Measurements from ENCODE around the gene EEF1AKMT1.

Gene EEF1AKMT1

DNA sequence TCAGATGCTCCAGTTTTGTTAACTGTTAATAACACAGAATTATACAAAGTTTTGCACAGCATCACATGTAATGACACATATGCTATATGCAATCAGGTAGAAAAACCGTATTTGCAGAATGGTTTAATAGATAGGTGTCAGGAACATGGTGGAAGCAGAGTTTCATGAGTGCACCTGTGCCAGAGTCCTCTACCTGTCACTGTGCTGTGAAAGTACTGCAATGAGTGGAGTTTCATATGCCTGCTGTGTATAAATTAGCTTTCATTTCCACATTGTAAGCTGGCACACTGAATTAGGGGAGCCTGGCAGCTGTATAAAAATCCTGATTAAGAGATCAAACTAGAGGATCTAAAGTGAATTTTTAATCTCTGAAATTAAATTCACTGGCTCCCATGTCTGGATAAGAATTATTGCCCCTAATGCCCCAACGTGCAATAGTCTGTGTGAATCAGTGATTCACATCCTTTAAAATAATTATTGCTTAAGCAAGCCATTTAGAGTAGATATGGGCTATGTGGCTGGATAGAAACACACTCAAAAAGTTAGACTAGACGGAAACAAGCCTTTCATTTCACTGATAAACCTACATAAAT is 8.5 kb upstream of the EEF1AKMT1 start:
- POLR2A ChIA-PET = no interaction called here
- no peak for DNase-seq (ENCODE audit: low read depth, low spot score)
- H3K4me3 ChIP-seq (ENCODE audit: low read depth, low read length) = no peak overlapping the region
- TF ChIP-seq CTCF (IDR thresholded peaks at IDR 0.05; ENCODE audit: insufficient read depth, low read length, missing control alignments) = no peak
- CTCF ChIA-PET = interaction anchor here (0.6 kb wide), 1 partner anchor 28 kb away, joined by 3 read pairs; no protein-coding TSS in a partner anchor

GRCh38 chr13:20780317-20780716 is 6.6 kb upstream of the EEF1AKMT1 start:
- POLR2A ChIA-PET = no interaction called here
- no peak overlapping the region for H3K4me3 ChIP-seq (ENCODE audit: low read depth, low read length)

GRCh38 chr13:20779405-20779804 is 5.6 kb upstream of the EEF1AKMT1 start:
- POLR2A ChIA-PET = no interaction called here
- CTCF ChIA-PET = interaction anchor here (0.8 kb wide), 1 partner anchor 136 kb away, joined by 3 read pairs; no protein-coding TSS in a partner anchor
- no peak overlapping the region for H3K4me3 ChIP-seq (ENCODE audit: low read depth, low read length)
- no peak for TF ChIP-seq CTCF (IDR thresholded peaks at IDR 0.05; ENCODE audit: insufficient read depth, low read length, missing control alignments)
- DNase-seq (ENCODE audit: low read depth, low spot score) = no peak

More at GRCh38 chr13:20780317-20780716, 6.6 kb upstream of the EEF1AKMT1 start:
- TF ChIP-seq CTCF (IDR thresholded peaks at IDR 0.05; ENCODE audit: insufficient read depth, low read length, missing control alignments) = no peak
- CTCF ChIA-PET = no interaction called here
- DNase-seq (ENCODE audit: low read depth, low spot score) = no peak

DNA sequence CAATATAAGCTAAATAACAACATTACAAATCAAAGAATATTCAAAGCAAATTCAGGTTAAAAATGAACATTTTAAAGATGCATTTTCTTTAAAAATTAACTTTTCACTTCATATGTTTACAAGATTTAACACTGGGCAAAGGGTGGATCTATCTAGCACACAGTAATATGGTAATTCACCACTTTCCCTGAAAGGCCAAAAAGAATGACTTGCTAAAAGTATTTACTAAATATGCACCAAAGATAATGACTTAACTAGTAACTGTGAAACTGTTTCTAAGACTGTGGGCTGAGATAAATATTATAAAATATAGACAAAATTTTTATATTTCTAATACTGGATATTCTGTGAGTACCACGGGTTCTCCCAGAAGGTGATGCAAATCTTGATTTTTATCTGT is 4.5 kb upstream of the EEF1AKMT1 start:
- POLR2A ChIA-PET = no interaction called here
- H3K4me3 ChIP-seq (ENCODE audit: low read depth, low read length) = no peak overlapping the region
- DNase-seq (ENCODE audit: low read depth, low spot score) = no peak
- TF ChIP-seq CTCF (IDR thresholded peaks at IDR 0.05; ENCODE audit: insufficient read depth, low read length, missing control alignments) = no peak
- CTCF ChIA-PET = no interaction called here

DNA sequence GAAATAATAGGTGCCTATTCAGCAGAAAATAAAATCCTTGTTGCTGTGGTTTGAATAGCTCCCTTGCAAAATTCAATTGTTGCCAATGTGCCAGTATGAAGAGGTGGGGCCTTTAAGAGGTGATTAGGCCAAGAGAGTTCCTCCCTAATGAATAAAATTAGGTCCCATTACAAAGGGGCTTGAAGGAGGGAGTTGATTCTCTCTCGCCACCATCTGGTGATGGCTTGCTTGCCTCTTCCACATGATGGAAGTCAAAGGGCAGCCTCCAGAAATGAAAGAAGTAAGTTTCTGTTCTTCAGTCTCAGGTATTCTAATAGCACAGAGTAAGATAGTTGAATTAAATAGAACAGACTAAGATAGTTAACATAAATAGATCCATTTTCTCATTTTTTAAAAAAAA is 3.0 kb upstream of the EEF1AKMT1 start:
- no peak for TF ChIP-seq CTCF (IDR thresholded peaks at IDR 0.05; ENCODE audit: insufficient read depth, low read length, missing control alignments)
- ChIA-PET POLR2A (no interaction called here), CTCF (interaction anchor here (1.3 kb wide), 1 partner anchor 52 kb away, joined by 3 read pairs; no protein-coding TSS in a partner anchor)
- no peak overlapping the region for H3K4me3 ChIP-seq (ENCODE audit: low read depth, low read length)
- DNase-seq (ENCODE audit: low read depth, low spot score) = no peak

DNA sequence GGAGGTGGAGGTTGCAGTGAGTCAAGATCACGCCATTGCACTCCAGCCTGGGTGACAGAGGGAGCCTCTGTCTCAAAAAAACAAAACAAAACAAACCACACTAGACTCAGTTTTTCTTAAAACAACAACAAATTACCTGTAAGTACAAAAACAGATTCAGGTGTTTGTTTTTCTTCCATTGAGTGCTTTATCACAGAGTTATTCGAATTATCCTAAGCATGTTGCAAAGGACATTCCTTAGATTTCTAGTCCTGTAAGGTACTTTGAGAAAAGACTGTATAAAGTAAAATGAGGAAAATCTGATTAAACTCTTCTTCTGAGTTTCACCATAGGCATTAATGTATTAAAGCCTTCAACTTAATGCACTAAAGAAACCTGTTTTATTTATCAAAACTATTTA is 2.2 kb upstream of the EEF1AKMT1 start:
- DNase-seq (ENCODE audit: low read depth, low spot score) = no peak
- ChIA-PET POLR2A (no interaction called here), CTCF (interaction anchor here (1.3 to 1.7 kb wide), 2 partner anchors 53 to 66 kb away, joined by 3 read pairs; no protein-coding TSS in a partner anchor)
- TF ChIP-seq CTCF (IDR thresholded peaks at IDR 0.05; ENCODE audit: insufficient read depth, low read length, missing control alignments) = no peak
- no peak overlapping the region for H3K4me3 ChIP-seq (ENCODE audit: low read depth, low read length)

Measured in AG04449 (cell line).